Activated CD4-positive, alpha-beta T cell treated with anti-CD3 and anti-CD28 coated beads, Interleukin-2, amount 50 U/mL, for 4 hours (primary cell): ENCODE data around the gene NNMT.

ENCODE experiments used
- DNase-seq, 2 experiments: peaks; one replicate each; pipeline ENCODE4 v3.0.0-alpha.2; 2020

NNMT gene

DNA sequence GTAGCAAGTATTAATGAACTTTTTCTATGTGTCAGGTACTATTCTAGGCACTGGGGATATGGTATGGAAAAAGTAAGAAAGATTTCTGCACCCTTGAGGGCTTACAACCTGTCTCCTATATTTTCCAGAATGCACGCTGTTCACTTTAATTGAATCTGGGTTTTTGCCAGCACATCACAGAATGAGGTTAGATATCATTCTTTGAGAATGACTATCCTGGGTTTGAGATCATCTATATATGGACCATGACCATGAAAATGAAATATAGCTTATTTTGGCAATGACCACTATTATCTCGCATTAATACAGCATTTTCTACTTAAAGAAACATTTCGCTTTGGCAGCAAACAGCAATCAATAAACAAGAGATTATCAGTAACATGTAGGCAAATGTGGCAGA, 57.2 kb downstream of the NNMT start:
- DNase-seq: no peak

DNA sequence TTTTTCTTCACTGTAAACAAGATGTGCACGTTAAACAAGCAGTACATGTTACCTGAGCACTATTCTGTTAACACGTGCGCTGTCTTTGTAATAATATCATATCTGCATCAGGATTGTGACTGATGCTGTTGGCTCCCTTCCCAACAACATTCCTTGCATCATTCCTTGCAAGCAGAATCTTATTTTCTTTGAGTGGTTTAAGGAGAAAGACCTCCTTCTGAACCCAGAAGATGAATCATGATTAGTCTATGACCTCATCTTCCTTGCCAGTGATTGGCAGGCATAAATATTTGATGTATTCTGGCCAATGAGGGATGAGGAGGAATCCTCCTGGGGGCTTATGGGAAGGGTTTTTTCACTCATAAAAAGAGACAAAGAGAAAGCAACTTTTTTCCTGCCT, 57.9 kb downstream of the NNMT start:
- no peak for DNase-seq

DNA sequence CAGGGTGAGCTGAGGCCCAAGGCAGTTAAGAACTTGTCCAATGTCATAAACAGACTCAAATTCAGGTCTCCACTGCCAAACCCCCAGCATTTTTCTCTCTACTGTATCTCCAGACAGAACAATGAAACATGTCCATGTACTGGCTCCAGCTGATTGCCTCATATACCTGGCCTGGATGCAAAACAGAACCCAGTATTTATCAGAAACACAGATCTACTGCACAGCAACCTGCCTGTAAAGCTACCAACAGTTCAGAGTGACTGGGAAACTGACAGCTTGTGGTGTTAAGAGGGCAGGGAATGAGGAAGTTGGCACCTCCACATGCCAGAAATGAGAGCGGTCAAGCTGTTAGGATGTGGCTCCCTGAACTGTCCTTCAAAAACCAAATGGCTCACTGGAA, 62.5 kb downstream of the NNMT start:
- DNase-seq: no peak

DNA sequence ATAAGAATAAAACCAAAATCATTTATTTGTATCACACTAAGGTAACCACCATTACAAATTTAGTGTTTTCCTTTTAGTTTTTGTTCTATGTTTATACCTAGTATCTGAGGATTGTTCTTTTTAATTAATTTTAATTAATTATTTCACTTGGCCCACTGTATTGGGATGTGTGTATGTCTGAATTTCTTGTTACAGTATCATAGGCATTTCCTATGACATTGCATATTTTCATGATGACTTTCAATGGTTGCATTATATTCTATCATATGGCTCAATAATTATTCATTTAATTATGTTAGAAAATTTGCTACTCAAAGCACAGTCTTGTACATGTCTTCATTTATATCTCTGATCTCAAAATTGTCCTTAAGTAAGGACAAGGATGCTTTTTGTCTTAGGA, 63.1 kb downstream of the NNMT start:
- DNase-seq: no peak

DNA sequence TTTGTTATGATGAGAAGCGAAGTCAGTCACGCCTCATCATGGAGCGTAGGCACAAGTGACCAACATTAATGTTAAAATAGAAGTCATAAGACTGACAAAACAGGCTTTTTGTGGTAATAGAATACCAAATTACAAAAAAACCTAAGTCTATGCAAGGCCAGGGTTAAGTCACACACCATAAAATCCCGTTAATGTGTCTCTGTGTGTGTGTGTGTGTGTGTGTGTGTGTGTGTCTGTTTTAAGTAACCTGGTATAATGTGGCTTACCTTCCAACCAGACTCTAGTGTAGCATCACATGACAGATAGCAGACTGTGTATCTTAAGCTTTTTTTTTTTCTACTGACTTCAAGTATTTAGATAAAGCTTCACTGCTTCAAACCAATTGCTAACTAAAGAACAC, 66.1 kb downstream of the NNMT start:
- DNase-seq: no peak

- no peak for DNase-seq
Observed at GRCh38 chr11:114362958-114363357, 66.8 kb downstream of the NNMT start.
